GM21528 (cell line): ENCODE data around the gene LILRA1.
"Not testable (repeated sequence)": the region's sequence is repeated elsewhere in the genome, so short reads cannot be mapped to it uniquely, and the experiment has no call there.

Experiments
- ATAC-seq: cut with Tn5 transposase; IDR thresholded peaks from one replicate; pipeline ENCODE4 v1.9.1; 2021; ENCODE audit warnings: mild to moderate bottlenecking, moderate library complexity; ENCODE audit not compliant: unreplicated experiment, low FRiP score

Gene LILRA1

DNA sequence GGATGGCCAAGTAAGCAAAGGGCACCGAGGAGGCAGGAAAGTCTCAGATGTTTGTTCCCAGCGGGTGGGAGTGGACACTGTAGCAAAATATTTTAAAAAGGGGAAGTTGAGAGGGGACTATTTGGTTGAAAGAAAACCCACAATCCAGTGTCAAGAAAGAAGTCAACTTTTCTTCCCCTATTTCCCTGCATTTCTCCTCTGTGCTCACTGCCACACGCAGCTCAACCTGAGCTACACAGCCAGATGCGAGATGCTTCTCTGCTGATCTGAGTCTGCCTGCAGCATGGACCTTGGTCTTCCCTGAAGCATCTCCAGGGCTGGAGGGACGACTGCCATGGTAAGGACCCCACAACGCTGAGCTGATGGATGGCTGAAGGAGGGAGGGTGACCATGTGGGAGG lies at the start of gene LILRA1:
Gene LILRA1 (plus strand): TSS at position 188 of the 400 bp plus-strand sequence. CDS start 613 bp downstream, outside the sequence.
- ATAC-seq = not testable (repeated sequence)

DNA sequence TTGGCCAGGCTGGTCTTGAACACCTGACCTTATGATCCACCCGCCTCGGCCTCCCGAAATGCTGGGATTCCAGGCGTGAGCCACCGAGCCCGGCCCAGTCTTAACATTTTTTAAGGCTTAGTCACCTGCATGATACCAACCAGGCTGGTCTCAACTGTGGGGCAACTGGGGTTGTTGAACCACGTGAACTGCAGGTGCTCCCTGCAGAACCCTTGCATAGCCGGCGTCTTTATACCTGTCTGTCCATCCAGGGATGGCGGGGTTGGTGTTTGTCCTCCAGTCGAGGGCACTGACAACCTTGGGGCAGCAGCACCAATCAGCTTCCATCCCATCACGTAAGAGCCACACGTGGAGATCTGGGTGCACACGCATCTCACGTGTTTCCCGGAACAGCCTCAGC lies 44.6 kb upstream of the LILRA1 start:
- ATAC-seq = no peak

DNA sequence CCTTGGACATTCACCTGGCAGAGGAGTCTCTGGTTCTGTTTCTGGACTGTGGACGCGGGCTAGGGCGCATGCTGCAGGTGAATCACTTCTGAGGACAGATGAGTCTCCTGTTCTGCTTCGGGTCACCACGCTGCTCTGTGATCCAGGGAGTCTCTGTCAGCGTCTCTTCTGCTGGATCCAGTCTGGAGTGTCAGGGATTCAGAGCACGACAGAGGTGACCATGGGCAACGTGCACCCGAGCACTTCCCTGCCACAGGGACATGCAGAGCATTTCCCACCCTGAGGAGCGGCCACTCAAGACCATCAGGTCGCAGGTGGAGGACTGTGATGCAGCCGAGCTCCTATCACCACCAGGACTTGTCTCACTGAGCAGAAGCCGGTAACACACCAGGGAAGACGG lies 44.2 kb upstream of the LILRA1 start:
- no peak for ATAC-seq

DNA sequence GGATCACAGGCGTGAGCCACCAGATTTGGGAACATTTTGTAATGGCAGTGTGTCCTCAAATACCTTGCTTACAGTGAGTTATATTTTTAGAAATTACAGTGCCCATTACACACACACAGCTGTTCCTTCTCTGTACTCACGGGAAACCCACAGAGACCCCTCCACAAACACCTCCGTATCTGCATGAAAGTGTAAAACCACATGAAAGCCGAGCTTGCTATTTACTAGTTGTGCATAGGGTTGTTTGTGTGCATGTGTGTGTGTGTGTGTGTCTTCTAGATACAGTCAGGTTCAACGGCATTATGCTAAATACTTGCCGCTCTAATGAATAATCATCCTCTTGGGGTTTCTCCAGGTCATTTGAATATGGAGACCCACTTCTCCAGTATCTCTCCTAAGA lies 42.1 kb upstream of the LILRA1 start:
- no peak for ATAC-seq

DNA sequence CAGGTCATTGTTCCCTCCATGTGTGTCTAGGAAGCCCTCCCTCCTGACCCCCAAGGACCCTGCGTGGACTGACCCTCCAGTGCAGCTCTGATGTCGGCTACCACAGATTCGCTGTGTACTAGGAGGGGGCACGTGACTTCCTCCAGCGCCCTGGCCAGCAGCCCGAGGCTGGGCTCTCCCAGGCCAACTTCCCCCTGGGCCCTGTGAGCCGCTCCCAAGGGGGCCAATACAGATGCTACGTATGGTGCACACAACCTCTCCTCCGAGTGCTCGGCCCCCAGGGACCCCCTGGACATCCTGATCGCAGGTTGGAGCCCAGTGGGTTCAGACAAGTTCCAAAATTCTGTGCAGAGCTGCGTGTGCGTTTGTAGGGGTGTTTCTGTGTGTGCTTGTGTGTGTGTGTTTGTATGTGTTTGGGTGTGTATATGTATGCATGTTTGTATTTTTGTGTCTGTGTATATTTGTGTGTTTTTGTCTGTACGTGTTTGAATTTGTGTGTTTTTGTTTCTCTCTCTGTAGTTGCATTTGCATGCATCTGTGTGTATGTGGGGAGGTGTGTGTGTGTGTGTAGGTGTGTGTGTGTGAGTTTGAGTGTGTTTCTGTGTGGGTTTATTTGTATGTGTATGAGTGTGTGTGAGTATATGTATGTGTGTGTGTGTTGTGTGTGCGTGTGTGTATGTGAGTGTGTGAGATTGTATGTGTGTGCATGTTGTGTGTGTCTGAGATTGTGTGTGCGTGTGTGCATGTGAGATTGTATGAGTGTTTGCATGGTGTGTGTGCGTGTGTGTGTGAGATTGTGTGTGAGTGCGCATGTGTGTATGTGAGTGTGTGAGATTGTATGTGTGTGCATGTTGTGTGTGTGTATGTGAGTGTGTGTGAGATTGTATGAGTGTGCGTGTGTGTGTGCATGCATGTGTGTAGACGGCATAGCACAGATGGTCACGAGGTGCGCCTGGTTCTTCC lies 41.2 kb upstream of the LILRA1 start:
- no peak for ATAC-seq

DNA sequence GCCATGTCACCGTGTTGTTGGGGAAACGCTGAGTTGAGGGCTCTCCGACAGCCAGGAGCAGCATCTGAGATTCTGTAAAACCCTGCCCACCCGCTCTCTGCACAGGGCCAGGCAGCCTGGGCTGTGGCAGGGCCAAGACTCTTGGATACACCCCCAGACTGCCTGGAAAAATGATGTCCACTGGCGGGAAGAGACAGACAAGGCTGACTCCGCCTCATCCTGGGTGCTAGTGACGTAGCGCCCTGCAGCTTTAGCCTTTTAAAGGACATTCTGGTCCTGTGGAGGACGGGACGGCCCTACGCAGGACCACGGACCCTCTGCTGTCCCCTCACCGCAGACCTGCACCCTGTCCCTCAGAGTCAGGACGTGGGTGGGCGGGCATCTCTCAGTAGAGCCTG lies 40.5 kb upstream of the LILRA1 start:
- no peak for ATAC-seq

DNA sequence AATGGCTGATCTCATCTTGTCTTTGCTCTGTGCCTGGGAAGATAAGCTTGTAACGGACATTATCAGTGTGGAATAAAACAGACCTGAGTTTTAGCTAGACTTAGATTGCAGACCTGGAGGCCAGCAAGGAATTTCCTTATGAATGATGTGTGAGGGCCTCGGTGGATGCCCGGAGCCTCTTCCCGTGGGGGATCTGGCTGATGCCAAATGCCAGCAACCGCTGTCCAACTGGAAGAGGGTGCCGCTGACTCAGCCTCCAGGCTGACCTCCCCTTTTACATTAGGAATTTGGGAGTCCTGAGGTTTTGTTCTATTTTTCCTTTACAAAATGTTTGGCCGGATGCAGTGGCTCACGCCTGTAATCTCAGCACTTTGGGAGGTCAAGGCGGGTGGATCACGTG lies 39.4 kb upstream of the LILRA1 start:
- ATAC-seq = no peak

DNA sequence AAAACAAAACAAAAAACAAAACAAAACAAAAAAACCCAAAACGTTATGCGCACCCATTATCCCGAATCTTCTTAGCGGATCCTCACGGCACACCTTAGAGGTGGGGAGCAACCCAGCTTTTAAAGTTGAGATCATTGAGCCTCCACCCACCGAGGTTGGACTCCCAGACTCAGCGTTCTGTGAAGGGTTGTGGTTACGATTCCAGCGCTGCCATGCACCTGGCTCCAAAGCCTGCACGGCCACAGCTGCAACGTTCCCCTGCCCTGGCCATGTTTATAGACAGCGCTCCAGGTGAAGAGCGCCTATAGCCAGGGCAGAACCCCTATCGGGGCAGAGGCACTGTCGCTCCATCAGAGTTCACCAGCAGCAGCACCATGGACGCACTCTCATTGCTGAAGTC lies 38.5 kb upstream of the LILRA1 start:
- no peak for ATAC-seq

DNA sequence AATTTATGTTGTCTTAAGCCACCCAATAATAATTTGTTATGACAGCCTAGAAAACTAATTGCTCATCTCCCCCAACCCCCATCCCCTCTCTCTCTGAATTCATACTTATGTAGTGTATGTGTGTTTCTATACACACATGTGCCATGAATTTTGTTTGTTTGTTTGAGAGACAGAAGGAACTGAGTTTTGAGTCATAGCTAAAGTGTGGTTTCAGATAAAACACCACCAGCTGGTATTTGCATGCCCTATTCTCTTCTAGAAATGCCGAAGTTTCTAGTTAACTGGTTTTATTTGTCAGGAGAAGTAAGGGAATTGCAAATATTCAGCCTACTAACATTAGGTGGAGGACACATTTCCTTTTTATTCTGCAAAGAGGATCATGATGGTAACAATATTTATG lies 37.2 kb upstream of the LILRA1 start:
- no peak for ATAC-seq

DNA sequence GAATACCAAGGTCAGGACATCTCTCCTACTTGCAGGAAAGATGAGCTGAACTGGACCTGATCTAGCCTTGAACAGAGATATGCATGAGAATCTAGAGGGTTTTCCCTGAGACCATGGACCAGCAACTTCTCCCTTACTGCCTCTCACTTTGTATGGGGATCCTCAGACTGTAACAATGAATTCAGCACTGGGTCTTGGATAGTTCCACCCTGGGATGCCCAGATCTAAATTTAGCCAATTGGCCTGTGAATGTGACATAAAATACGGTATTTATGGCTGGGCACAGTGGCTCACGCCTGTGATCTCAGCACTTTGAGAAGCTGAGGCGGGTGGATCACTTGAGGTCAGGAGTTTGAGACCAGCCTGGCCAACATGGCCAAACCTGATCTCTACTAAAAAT lies 35.1 kb upstream of the LILRA1 start:
- ATAC-seq = no peak

DNA sequence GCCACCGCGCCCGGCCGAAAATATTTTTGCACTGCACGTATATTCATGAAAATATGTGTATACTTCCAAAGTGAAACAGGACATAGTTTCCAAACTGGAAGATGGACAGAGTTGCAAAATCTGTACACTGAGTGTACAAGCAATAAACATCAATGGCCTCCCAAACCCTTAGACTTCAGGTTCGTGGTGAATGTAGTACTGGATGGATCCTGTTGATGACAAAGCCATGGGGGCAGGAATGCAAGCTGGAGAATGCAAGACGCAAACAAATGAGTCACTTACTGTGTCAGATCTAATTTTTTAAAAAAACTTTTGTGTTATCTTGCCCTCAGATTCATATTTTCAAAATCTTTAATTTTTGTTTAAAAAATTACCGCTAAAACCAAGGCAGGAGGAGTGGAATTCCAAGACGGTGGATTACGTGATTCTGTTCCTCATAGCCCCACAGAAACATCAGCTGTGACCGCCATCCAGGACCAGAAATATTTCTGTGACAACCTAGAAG lies 32.5 kb upstream of the LILRA1 start:
- ATAC-seq = no peak

DNA sequence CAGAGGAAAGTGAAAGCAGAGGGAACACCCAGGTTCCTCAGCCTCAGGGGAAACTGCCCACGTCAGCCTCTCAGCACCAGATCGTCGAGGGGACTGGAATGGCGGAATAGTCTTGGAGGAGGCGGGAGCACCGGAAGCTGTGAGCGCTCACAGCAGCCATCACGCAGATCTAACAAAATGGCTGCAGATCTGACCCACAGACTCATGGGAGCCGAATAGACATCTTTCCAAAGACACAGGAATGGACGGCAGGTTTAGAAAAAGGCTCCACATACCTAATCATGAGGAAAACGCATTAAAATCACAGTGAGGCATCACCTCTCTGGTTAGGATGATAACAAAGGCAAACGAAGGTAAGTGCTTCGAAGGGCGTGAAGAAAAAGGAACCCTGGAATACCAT lies 31.6 kb upstream of the LILRA1 start:
- ATAC-seq = no peak

DNA sequence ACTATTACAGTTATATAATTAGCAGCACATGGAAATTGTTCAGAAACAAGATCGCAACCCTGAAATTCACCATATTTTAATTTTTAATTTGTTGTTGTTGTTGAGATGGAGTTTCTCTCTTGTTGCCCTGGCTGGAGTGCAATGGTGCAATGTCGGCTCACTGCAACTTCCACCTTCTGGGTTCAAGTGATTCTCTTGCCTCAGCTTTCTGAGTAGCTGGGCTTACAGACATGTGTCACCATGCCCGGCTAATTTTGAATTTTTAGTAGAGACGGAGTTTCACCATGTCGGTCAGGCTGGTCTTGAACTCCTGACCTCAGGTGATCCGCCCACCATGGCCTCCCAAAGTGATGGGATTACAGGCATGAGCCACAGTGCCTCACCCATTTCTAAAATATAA lies 30.2 kb upstream of the LILRA1 start:
- ATAC-seq = not testable (repeated sequence)

DNA sequence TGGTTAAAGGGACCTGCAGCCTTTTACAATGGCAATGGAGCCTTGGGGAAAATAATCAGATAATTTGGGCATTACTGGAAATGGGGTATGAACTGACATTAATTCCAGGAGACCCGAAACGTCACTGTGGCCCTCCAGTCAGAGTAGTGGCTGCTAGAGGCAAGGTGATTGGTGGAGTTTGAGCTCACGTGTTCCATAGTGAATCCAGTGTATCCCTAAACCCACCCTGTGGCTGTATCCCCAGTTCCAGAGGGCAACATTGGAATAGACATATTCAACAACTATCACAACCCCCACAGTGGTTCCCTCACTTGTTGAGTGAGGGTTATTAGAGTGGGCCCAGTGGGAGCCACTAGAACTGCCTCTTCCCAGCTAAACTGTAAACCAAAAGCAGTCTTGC lies 23.1 kb upstream of the LILRA1 start:
- no peak for ATAC-seq

DNA sequence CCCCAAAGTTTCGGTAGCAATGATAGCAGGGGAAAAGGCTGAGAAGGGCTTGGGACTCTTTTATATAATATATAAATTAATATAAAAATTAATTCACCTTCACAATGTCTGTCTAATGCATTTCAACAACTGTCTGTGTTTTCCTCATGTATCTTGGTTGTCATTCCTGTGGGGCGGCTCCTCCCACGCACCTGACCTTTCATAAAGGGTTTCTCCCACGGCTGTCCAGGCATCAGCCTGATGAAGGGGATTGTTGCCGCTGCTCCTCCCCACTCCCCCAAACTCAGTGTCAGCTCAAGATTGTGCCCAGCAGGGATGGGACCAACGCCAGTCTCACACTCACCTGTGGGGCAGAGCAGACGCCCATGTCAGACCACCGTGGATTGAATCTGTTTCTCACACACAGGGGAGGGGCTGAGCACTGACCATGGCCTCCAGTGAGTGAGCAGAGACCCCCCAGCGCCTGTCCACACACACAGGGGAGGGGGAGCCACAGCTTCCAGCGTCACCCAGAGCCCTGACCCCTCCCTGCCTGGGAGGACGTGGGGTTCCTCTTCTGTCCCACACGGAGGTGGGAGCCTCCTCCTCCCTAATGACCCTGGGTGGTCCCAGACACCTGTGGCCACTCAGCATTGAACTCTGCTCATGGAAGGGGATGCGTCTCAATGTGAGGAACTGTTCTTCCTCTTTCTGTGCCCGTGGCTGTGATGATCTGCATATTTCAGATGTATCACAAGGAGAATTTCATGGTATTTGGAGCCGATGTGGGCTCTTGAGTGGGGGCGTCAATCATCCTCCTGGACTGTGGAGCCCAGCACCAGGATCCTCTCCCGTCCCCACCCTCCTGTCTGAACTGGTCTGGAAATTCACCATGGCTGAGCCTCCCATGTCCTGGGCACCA lies 21.5 kb upstream of the LILRA1 start:
- not testable (repeated sequence) for ATAC-seq

DNA sequence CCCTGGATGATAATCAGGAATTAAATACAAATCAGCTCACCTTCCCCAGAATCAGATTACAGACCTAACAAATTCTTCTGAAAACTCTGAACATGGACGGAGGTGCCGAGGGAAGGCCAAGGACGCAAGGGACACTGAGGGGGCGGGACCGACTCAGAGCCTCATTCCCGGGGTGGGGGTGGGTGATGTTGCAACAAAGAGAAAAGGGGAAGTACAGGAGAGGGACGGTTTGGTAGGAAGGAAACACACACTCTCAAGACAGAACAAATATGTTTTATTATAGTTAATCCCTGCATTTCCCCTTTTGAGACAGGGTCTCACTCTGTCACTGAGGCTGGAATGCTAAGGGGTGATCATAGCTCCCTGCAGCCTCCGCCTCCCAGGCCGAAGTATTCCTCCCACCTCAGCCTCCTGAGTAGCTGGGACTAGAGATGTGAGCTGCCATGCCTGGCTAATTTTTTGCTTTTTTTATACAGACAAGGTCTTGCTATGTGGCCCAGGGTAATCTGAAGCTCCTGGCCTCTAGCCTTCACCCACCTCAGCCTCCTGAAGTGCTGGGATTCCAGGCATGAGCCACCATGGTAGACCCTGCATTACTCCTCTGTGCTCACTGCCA lies 20.6 kb upstream of the LILRA1 start:
- ATAC-seq = no peak

DNA sequence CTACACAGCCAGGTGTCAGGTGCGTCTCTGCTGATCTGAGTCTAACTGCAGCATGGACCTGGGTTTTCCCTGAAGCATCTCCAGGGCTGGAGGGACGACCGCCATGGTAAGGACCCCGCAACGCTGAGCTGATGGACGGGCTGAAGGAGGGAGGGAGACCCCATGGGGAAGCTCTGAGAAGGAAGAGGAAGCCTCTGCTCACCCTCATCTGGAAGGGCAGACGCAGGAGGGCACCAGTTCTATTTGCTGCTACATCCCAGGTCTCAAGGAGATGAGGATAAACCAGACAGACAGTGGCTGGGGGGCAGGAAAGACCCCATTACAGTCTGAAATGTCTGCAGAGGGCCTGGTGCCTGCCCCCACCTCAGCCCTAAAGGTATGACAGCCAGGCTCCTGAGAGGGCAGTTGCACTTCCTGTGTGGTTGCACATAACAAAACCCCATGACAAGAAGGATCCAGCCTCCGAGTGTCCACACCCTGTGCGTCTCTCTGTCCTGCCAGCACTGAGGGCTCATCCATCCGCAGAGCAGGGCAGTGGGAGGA lies 20.0 kb upstream of the LILRA1 start, which contains the start of gene LILRA2:
Gene LILRA2 (plus strand): TSS at position 461 of the 543 bp plus-strand sequence. CDS start 89 bp downstream, outside the sequence.
- no peak for ATAC-seq

DNA sequence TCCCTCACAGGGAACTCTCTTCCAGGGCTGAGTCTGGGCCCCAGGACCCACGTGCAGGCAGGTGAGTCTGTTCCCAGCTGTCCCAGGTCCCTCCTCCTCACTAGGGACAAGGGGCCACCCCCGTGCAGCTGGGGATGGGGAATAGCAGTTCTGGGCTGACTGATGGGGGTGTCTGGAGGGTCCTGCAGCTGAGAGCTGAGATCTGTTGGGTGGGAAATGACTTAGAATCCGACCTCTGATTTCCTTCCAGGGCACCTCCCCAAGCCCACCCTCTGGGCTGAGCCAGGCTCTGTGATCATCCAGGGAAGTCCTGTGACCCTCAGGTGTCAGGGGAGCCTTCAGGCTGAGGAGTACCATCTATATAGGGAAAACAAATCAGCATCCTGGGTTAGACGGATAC lies 19.4 kb upstream of the LILRA1 start:
- no peak for ATAC-seq

DNA sequence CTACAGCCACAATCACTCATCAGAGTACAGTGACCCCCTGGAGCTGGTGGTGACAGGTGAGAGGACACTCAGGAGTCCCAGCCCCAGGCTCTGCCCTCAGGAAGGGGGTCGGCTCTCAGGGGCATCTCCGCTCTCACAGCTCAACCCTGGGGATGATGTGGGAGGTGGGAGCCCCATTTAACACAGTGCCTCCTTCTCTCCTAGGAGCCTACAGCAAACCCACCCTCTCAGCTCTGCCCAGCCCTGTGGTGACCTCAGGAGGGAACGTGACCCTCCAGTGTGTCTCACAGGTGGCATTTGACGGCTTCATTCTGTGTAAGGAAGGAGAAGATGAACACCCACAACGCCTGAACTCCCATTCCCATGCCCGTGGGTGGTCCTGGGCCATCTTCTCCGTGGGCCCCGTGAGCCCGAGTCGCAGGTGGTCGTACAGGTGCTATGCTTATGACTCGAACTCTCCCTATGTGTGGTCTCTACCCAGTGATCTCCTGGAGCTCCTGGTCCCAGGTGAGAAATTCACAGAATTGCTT lies 18.8 kb upstream of the LILRA1 start:
- no peak for ATAC-seq

DNA sequence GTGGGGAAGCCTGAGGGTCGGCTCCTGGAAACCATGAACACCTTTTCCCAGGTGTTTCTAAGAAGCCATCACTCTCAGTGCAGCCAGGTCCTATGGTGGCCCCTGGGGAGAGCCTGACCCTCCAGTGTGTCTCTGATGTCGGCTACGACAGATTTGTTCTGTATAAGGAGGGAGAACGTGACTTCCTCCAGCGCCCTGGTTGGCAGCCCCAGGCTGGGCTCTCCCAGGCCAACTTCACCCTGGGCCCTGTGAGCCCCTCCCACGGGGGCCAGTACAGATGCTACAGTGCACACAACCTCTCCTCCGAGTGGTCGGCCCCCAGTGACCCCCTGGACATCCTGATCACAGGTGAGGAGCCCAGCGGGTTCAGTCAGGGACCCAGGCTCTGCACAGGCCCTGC lies 18.2 kb upstream of the LILRA1 start:
- not testable (repeated sequence) for ATAC-seq
